ENCODE measurements around the gene WNT7B.

- TF ChIP-seq FOXK2 (IDR thresholded peaks at IDR 0.05) (no peak), SUZ12 (IDR thresholded peaks at IDR 0.05) (no peak)
Measured at GRCh38 chr22:45923212-45923611, 53.8 kb downstream of the WNT7B start.

All from HEK293T (cell line).